OCI-LY7 (cell line): ENCODE data around the gene BRD1. TPM values are rescaled to one million over a fixed set of nuclear protein-coding genes. Genes with fewer than 3 reads are reported as not detected.

Source experiments
- BruUV-seq: library from RNA; stranded (reverse); fragments of 400-500 nt; replicated peaks from 2 replicates; lab custom pipeline; 2021; lab: Mats Ljungman, UMichigan
- CTCF ChIA-PET: fragments of 300-600 bp; sonication (Branson Sonifier 250); formaldehyde crosslinking; loops from one replicate; lab custom pipeline; 2022; ENCODE audit warnings: antibody characterized with exemption; ENCODE audit not compliant: unreplicated experiment; lab: Charles Lee
- POLR2A ChIA-PET: fragments of 300-600 bp; sonication (Branson Sonifier 250); formaldehyde crosslinking; loops from one replicate; lab custom pipeline; 2022; ENCODE audit warnings: antibody characterized with exemption; lab: Charles Lee
- DNase-seq: peaks from one replicate; pipeline ENCODE4 v3.0.0-alpha.2; 2015; ENCODE audit warnings: low spot score
- H2AFZ ChIP-seq: fragments of 200-600 bp; sonication (generic), shearing (Covaris generic); 2 replicates; pipeline ENCODE4 v1.6.1; 2014; ENCODE audit warnings: mild to moderate bottlenecking, antibody characterized with exemption, low read length, moderate library complexity
- H3K27ac ChIP-seq: fragments of 200-600 bp; sonication (generic); 2 replicates; pipeline ENCODE4 v1.5.1; 2014; ENCODE audit warnings: mixed run types, low read depth, mild to moderate bottlenecking, moderate library complexity, low read length, inconsistent platforms; ENCODE audit not compliant: poor library complexity, severe bottlenecking
- H3K36me3 ChIP-seq: fragments of 200-600 bp; sonication (generic); 2 replicates; pipeline ENCODE4 v1.6.1; 2014; ENCODE audit warnings: mild to moderate bottlenecking, antibody characterized with exemption, low read length, moderate library complexity, mixed read lengths; ENCODE audit not compliant: insufficient read depth
- H3K4me1 ChIP-seq: fragments of 200-600 bp; sonication (generic); 2 replicates; pipeline ENCODE4 v1.5.1; 2014; ENCODE audit warnings: mild to moderate bottlenecking, low read length; ENCODE audit not compliant: insufficient read depth, poor library complexity, severe bottlenecking
- H3K4me2 ChIP-seq: fragments of 200-600 bp; sonication (generic); 2 replicates; pipeline ENCODE4 v1.6.1; 2014; ENCODE audit warnings: mild to moderate bottlenecking, low read length
- H3K4me3 ChIP-seq: fragments of 200-600 bp; sonication (generic); 2 replicates; pipeline ENCODE4 v1.5.1; 2014; ENCODE audit warnings: mild to moderate bottlenecking, low read depth, low read length; ENCODE audit not compliant: poor library complexity, severe bottlenecking
- H3K79me2 ChIP-seq: fragments of 200-600 bp; sonication (generic); 2 replicates; pipeline ENCODE4 v1.6.1; 2016; ENCODE audit warnings: low read depth, mild to moderate bottlenecking, low read length, moderate library complexity, mixed read lengths; ENCODE audit not compliant: insufficient read depth
- H3K9me2 ChIP-seq: fragments of 200-600 bp; sonication (generic); 2 replicates; pipeline ENCODE4 v1.6.1; 2016; ENCODE audit warnings: mild to moderate bottlenecking, low read length, mixed read lengths; ENCODE audit not compliant: insufficient read depth
- H3K9me3 ChIP-seq: fragments of 200-600 bp; sonication (generic); 2 replicates; pipeline ENCODE4 v1.6.1; 2014; ENCODE audit warnings: mild to moderate bottlenecking, mixed run types, low read length, mixed read lengths
- H4K20me1 ChIP-seq: fragments of 200-600 bp; sonication (generic); 2 replicates; pipeline ENCODE4 v1.6.1; 2014; ENCODE audit warnings: mild to moderate bottlenecking, antibody characterized with exemption, low read length, moderate library complexity, mixed read lengths; ENCODE audit not compliant: insufficient read depth
- CTCF ChIP-seq: fragments of 200-600 bp; sonication (generic); conservative IDR thresholded peaks from 2 replicates; pipeline ENCODE4 v1.5.1; 2014; ENCODE audit warnings: mild to moderate bottlenecking, antibody characterized with exemption, low read length, moderate library complexity, mixed read lengths
- EZH2phosphoT487 ChIP-seq: fragments of 200-600 bp; sonication (generic); IDR thresholded peaks from 2 replicates; pipeline ENCODE4 v1.6.1; 2018; ENCODE audit warnings: low read depth, borderline replicate concordance, mild to moderate bottlenecking, mixed run types, antibody characterized with exemption, low read length, moderate library complexity, mixed read lengths
- intact Hi-C: fragments of 100-400 bp; cut with micrococcal nuclease; formaldehyde crosslinking; loops from one replicate; pipeline ENCODE4 v1.10.0; 2022; ENCODE audit not compliant: unreplicated experiment
- total RNA-seq, 2 experiments: library from RNA; depleted of rRNA in 1 of 2; stranded (reverse); fragments of >200 nt in 1 of 2; shearing (Covaris generic) in 1 of 2; gene quantifications; 2 replicates each; pipeline ENCODE4 v1.2.3, GENCODE V29; 2014 to 2022

Gene BRD1
- total RNA-seq, 2 experiments from 2014 or later = 38.1 to 46.6 TPM

DNA sequence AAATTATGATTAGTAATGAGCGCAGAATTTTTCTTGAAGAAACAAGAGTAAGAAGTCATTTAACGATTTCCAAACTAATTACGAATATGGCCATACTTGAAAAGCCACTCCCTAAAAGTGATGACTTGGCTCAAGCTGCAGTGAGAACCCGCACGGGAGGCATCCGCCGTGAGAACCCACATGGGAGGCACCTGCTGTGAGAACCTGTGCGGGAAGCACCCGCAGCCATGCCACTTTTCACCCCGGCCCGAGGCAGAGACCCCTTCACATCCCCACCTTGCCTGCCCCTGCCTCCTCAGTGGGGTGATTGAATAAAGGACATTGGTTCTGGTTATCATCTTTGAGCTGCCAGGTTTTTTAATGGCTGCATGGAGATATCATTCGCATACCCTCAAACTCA, 89.7 kb downstream of the BRD1 start:
- no peak overlapping the region for H2AFZ ChIP-seq
- H3K36me3 ChIP-seq = no peaks in the 10 kb centered on the region
- TF ChIP-seq CTCF = no peak
- no peak for TF ChIP-seq EZH2phosphoT487
- no peak overlapping the region for H3K27ac ChIP-seq
- no peaks in the 10 kb centered on the region for H3K4me1 ChIP-seq
- no peaks in the 10 kb centered on the region for H4K20me1 ChIP-seq
- no peak overlapping the region for H3K4me2 ChIP-seq
- no peaks in the 10 kb centered on the region for H3K9me2 ChIP-seq
- POLR2A ChIA-PET = no interaction called here
- H3K4me3 ChIP-seq = no peak overlapping the region
- 0 out of 2 replicates have a peak, but pooled peaks cover 16% of the 10 kb centered on the region for H3K9me3 ChIP-seq
- H3K79me2 ChIP-seq = no peaks in the 10 kb centered on the region
- BruUV-seq = no TSS peak
- no peak for DNase-seq
- CTCF ChIA-PET = no interaction called here
- intact Hi-C loops = no loop called here

DNA sequence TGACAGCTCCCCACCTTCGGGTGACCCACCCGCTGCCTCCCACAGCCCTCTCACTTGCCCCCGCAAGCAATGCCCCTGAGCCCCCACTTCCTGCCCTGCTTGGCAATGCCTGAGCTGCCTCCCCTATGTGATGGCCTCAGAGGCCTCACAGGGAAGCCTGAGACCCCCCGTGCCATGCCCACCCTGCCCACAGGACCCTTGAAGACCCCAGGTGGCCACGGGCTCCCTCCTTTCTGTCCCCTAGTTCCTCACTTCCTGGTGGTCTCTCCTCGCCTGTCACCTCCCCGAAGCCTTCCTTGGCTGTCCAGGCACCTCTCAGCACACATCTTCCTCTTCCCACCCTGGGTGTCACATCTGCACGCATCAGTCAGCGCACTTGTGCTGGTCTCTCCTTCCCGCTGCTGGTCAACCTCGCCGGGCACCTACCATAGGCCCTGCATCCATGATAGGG, 90.5 kb downstream of the BRD1 start:
- Histone ChIP-seq H3K27ac (no peak overlapping the region), H2AFZ (no peak overlapping the region), H3K9me3 (0 out of 2 replicates have a peak, but pooled peaks cover 12% of the 10 kb centered on the region), H3K4me3 (no peak overlapping the region), H3K79me2 (no peaks in the 10 kb centered on the region), H4K20me1 (no peaks in the 10 kb centered on the region), H3K4me2 (no peak overlapping the region), H3K36me3 (no peaks in the 10 kb centered on the region), H3K4me1 (no peaks in the 10 kb centered on the region), H3K9me2 (no peaks in the 10 kb centered on the region)
- TF ChIP-seq EZH2phosphoT487 = no peak
- TF ChIP-seq CTCF = no peak
- ChIA-PET POLR2A (no interaction called here), CTCF (no interaction called here)
- DNase-seq = no peak
- intact Hi-C loops = no loop called here
- BruUV-seq = no TSS peak

DNA sequence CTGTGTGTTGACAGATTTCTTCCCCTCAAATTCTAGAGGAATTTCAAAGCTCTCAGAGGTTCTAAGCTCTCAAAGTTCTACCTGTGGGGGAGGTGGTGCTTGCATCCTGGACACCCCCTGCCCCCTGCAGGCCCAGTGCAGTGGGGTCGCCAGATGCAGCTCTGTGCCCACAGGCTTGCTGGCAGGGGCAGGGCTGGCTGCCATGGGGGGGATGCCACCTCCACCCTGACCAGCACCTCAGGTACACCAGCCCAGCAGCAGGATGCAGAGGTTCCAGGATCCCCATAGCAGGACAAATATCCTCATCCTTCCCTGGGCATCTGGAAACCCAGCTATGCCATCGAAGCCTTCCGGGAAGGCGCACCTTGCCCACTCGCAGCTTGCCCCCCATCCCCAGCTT, 91.1 kb downstream of the BRD1 start:
- Histone ChIP-seq H3K4me3 (no peak overlapping the region), H3K27ac (no peak overlapping the region), H3K9me2 (no peaks in the 10 kb centered on the region), H3K4me1 (no peaks in the 10 kb centered on the region), H3K79me2 (no peaks in the 10 kb centered on the region), H2AFZ (no peak overlapping the region), H4K20me1 (no peaks in the 10 kb centered on the region), H3K4me2 (no peak overlapping the region), H3K36me3 (no peaks in the 10 kb centered on the region), H3K9me3 (0 out of 2 replicates have a peak, but pooled peaks cover 12% of the 10 kb centered on the region)
- ChIA-PET POLR2A (no interaction called here), CTCF (no interaction called here)
- intact Hi-C loops = no loop called here
- TF ChIP-seq EZH2phosphoT487 (no peak), CTCF (no peak)
- BruUV-seq = no TSS peak
- no peak for DNase-seq
